ENCODE measurements around the gene SHROOM3. TPM values are rescaled to one million over a fixed set of nuclear protein-coding genes. Genes with fewer than 3 reads are reported as not detected.

SHROOM3 gene
- total and polyA plus RNA-seq, 2 donors (not counting 3 experiments of a cell fraction or from before 2014, with no cell fraction given) = 2.7 to 6.7 TPM

DNA sequence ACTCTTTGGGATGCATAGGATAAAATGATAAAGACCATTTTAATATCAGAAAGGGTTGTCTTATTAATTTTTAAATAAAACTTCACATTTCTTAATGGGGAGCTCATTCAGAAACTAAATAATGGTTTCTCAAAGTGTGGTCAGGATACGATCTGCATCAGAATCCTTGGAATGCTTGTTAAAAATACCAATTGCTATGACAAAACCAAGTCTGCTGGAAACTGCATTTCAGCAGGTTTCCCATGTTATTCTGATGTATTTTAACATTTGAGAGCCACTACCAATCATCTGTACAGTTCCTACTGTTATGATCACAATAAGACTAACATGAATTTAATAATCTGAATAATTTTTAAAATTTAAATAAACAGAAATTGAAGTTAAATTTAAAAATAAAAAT, 347.8 kb downstream of the SHROOM3 start:
- Histone ChIP-seq H3K4me3 (replicated peaks in 1 of 3; ENCODE audit: insufficient read depth in 1 of 3, low read depth in 1 of 3, low read length in 3 of 3) (no peak overlapping the region), H2AFZ (ENCODE audit: low read depth, low read length) (no peak overlapping the region), H3K9me1 (replicated peaks; ENCODE audit: control insufficient read depth, extremely low read depth, insufficient read depth, low read length) (peaks cover 2% of the 10 kb centered on the region), H3K27me3 (ENCODE audit: control insufficient read depth in 2 of 2, insufficient read depth in 2 of 2, low read length in 2 of 2) (no peaks in the 10 kb centered on the region), H3K4me2 (ENCODE audit: insufficient read depth, low read length) (no peak overlapping the region), H3K27ac (ENCODE audit: insufficient read depth, low read depth, low read length) (no peak overlapping the region), H3K4me1 (ENCODE audit: control insufficient read depth, extremely low read depth, insufficient read depth, low read length) (peaks cover 3% of the 10 kb centered on the region), H3K9me3 (replicated peaks; ENCODE audit: control insufficient read depth, insufficient read depth, low read length) (no peaks in the 10 kb centered on the region), H3K36me3 (ENCODE audit: control insufficient read depth in 2 of 2, extremely low read depth in 1 of 2, insufficient read depth in 2 of 2, low read length in 2 of 2) (no peaks in the 10 kb centered on the region), H4K20me1 (replicated peaks; ENCODE audit: control insufficient read depth, extremely low read depth, insufficient read depth, low read length) (no peaks in the 10 kb centered on the region), H3K79me2 (ENCODE audit: control insufficient read depth, insufficient read depth, low read length) (no peaks in the 10 kb centered on the region), H3K9ac (replicated peaks; ENCODE audit: extremely low read depth, insufficient read depth, low read length) (no peak overlapping the region)
- dilution Hi-C loops (cut with MboI; ENCODE audit: extremely low pct_ligation_motif_present, low sequenced_read_pairs) = no loop called here
- TF ChIP-seq MAX (IDR thresholded peaks at IDR 0.05; ENCODE audit: insufficient read depth, insufficient read length) (no peak), JUN (IDR thresholded peaks at IDR 0.05; ENCODE audit: borderline replicate concordance, insufficient read depth, insufficient read length, low read depth) (no peak), POLR2A (IDR thresholded peaks at IDR 0.05; ENCODE audit: low read depth, low read length) (no peak), POLR2AphosphoS5 (IDR thresholded peaks at IDR 0.05; ENCODE audit: insufficient read depth, low read depth, low read length) (no peak), EZH2 (IDR thresholded peaks at IDR 0.05; ENCODE audit: borderline replicate concordance, low read depth, low read length, severe bottlenecking) (no peak), FOS (IDR thresholded peaks at IDR 0.05; ENCODE audit: borderline replicate concordance, insufficient read depth, low read length) (no peak), GATA2 (IDR thresholded peaks at IDR 0.05; ENCODE audit: insufficient read depth, insufficient read length, low read depth, low read length) (no peak), MYC (IDR thresholded peaks at IDR 0.05; ENCODE audit: low read depth, low read length) (no peak)
- TF ChIP-seq, protein P1, sequence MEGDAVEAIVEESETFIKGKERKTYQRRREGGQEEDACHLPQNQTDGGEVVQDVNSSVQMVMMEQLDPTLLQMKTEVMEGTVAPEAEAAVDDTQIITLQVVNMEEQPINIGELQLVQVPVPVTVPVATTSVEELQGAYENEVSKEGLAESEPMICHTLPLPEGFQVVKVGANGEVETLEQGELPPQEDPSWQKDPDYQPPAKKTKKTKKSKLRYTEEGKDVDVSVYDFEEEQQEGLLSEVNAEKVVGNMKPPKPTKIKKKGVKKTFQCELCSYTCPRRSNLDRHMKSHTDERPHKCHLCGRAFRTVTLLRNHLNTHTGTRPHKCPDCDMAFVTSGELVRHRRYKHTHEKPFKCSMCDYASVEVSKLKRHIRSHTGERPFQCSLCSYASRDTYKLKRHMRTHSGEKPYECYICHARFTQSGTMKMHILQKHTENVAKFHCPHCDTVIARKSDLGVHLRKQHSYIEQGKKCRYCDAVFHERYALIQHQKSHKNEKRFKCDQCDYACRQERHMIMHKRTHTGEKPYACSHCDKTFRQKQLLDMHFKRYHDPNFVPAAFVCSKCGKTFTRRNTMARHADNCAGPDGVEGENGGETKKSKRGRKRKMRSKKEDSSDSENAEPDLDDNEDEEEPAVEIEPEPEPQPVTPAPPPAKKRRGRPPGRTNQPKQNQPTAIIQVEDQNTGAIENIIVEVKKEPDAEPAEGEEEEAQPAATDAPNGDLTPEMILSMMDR (IDR thresholded peaks at IDR 0.05; ENCODE audit: extremely low read depth in 1 of 2, insufficient read depth in 1 of 2, low read depth in 1 of 2, low read length in 2 of 2) = no peak
- BruUV-seq (replicated peaks) = no TSS peak
- FAIRE-seq (no peak), DNase-seq (ENCODE audit: low read depth, low spot score) (no peak)
- ChIA-PET CTCF (no interaction called here), POLR2A (no interaction called here)
- intact Hi-C loops (cut with micrococcal nuclease) = no loop called here

Measured in endothelial cell of umbilical vein (primary cell).